ENCODE results near the gene ERF. TPM values are rescaled to one million over a fixed set of nuclear protein-coding genes. Genes with fewer than 3 reads are reported as not detected.

Gene ERF
- total RNA-seq, 1 experiment from 2014 or later: 79.1 TPM

DNA sequence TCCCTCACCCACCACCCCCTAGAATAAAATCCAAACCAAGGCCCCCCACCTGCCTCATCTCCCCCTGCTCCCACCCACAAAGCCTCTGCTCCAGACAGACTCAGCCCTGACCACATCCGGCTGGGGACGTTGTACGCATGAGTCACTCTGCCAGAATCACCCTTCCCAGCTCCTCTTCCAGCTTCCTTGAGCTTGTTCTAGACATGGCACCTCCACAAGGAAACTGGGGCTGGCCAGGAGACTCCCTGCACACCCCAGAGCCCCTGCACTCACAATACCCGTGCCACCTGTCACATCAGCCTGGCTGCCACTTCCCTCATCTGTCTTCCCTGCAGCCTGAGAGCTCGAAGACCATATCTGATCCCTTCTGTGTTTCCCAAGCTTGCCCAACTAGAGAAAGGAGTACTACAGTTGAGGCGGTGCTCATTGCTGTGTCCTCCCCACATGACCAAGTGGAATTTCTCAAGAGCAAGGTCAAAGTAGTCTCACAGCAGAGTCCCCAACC lies 47.1 kb downstream of the ERF start:
- Histone ChIP-seq H3K4me1 (replicated peaks; ENCODE audit: insufficient read depth) (peaks cover 48% of the 10 kb centered on the region), H3F3A (ENCODE audit: insufficient read depth, low read depth) (peaks cover 49% of the 10 kb centered on the region), H3K27ac (peak overlapping the region; percentile 93), H3K9me3 (ENCODE audit: insufficient read depth, low read depth) (no peaks in the 10 kb centered on the region), H3K4me2 (peak overlapping the region; percentile 75), H3K79me2 (ENCODE audit: low read depth) (peaks cover 82% of the 10 kb centered on the region), H2AFZ (no peak overlapping the region), H3K36me3 (ENCODE audit: low read depth) (peaks cover 44% of the 10 kb centered on the region), H4K20me1 (ENCODE audit: insufficient read depth) (0 out of 2 replicates have a peak, but pooled peaks cover 4% of the 10 kb centered on the region), H3K4me3 (peak overlapping the region; percentile 31; the same call in 1 of the 2 replicates), H3K9me2 (ENCODE audit: insufficient read depth) (no peaks in the 10 kb centered on the region), H3K27me3 (ENCODE audit: insufficient read depth, low read depth) (no peaks in the 10 kb centered on the region)
- intact Hi-C loops (cut with micrococcal nuclease; ENCODE audit: unreplicated experiment): loop anchor here (1.0 to 5.0 kb wide), 3 partner anchors 9 to 75 kb away; partner anchors contain the start of genes DEDD2 and GSK3A
- ChIA-PET POLR2A (ENCODE audit: unreplicated experiment) (interaction anchor here (0.5 to 1.0 kb wide), 2 partner anchors 9 to 74 kb away, joined by 3 to 9 read pairs; no protein-coding TSS in a partner anchor), CTCF (interaction anchor here (0.7 to 0.8 kb wide), 2 partner anchors 35 to 75 kb away, joined by 3 to 4 read pairs; no protein-coding TSS in a partner anchor)
- BruUV-seq (replicated peaks): no TSS peak
- TF ChIP-seq EZH2 (IDR thresholded peaks at IDR 0.05; ENCODE audit: low read depth): no peak
- TF ChIP-seq CTCF (conservative IDR thresholded peaks at IDR 0.05): no peak
- DNase-seq: peak; percentile 81 to 85

- ChIA-PET POLR2A (ENCODE audit: unreplicated experiment) (interaction anchor here (0.5 to 1.0 kb wide), 3 partner anchors 10 to 74 kb away, joined by 3 to 9 read pairs (median 3); no protein-coding TSS in a partner anchor), CTCF (interaction anchor here (0.7 to 0.8 kb wide), 2 partner anchors 36 to 76 kb away, joined by 3 to 4 read pairs; no protein-coding TSS in a partner anchor)
- Histone ChIP-seq H4K20me1 (ENCODE audit: insufficient read depth) (no peaks in the 10 kb centered on the region), H3K4me1 (replicated peaks; ENCODE audit: insufficient read depth) (peaks cover 48% of the 10 kb centered on the region), H3K4me3 (peak overlapping the region; percentile 34; the same call in 1 of the 2 replicates), H3K4me2 (peak overlapping the region; percentile 75), H3K79me2 (ENCODE audit: low read depth) (peaks cover 82% of the 10 kb centered on the region), H2AFZ (no peak overlapping the region), H3K27ac (peak overlapping the region; percentile 93), H3K9me3 (ENCODE audit: insufficient read depth, low read depth) (no peaks in the 10 kb centered on the region), H3K9me2 (ENCODE audit: insufficient read depth) (no peaks in the 10 kb centered on the region), H3K36me3 (ENCODE audit: low read depth) (peaks cover 51% of the 10 kb centered on the region), H3K27me3 (ENCODE audit: insufficient read depth, low read depth) (no peaks in the 10 kb centered on the region), H3F3A (ENCODE audit: insufficient read depth, low read depth) (peaks cover 56% of the 10 kb centered on the region)
- intact Hi-C loops (cut with micrococcal nuclease; ENCODE audit: unreplicated experiment): loop anchor here (1.0 to 5.0 kb wide), 3 partner anchors 10 to 74 kb away; partner anchors contain the start of genes DEDD2 and GSK3A
- no TSS peak for BruUV-seq (replicated peaks)
- peak; percentile 91 to 93 for DNase-seq
- TF ChIP-seq EZH2 (IDR thresholded peaks at IDR 0.05; ENCODE audit: low read depth) (no peak), CTCF (conservative IDR thresholded peaks at IDR 0.05) (no peak)
Observed at GRCh38 chr19:42206871-42207755, 47.8 kb downstream of the ERF start.

GRCh38 chr19:42204664-42205063 lies 50.3 kb downstream of the ERF start:
- CTCF ChIA-PET: no interaction called here
- Histone ChIP-seq H3K4me2 (no peak overlapping the region), H3F3A (ENCODE audit: insufficient read depth, low read depth) (peaks cover 52% of the 10 kb centered on the region), H3K79me2 (ENCODE audit: low read depth) (peaks cover 81% of the 10 kb centered on the region), H3K27ac (no peak overlapping the region), H2AFZ (no peak overlapping the region), H3K27me3 (ENCODE audit: insufficient read depth, low read depth) (no peaks in the 10 kb centered on the region), H3K36me3 (ENCODE audit: low read depth) (peaks cover 55% of the 10 kb centered on the region), H4K20me1 (ENCODE audit: insufficient read depth) (0 out of 2 replicates have a peak, but pooled peaks cover 3% of the 10 kb centered on the region), H3K4me3 (no peak overlapping the region), H3K4me1 (replicated peaks; ENCODE audit: insufficient read depth) (peaks cover 38% of the 10 kb centered on the region), H3K9me3 (ENCODE audit: insufficient read depth, low read depth) (no peaks in the 10 kb centered on the region), H3K9me2 (ENCODE audit: insufficient read depth) (no peaks in the 10 kb centered on the region)
- no peak for DNase-seq
- POLR2A ChIA-PET (ENCODE audit: unreplicated experiment): no interaction called here
- TF ChIP-seq CTCF (conservative IDR thresholded peaks at IDR 0.05): no peak
- TF ChIP-seq EZH2 (IDR thresholded peaks at IDR 0.05; ENCODE audit: low read depth): no peak
- no TSS peak for BruUV-seq (replicated peaks)
- intact Hi-C loops (cut with micrococcal nuclease; ENCODE audit: unreplicated experiment): loop anchor here (5.0 kb wide), 1 partner anchor 38 kb away; the partner anchor contains the start of gene GSK3A

Measured in PC-9 (cell line).